GM21737 (cell line): ENCODE data around the gene TYK2.

Experiments used
- ATAC-seq: cut with Tn5 transposase; IDR thresholded peaks from one replicate; pipeline ENCODE4 v1.9.1; 2021; ENCODE audit warnings: mild to moderate bottlenecking, moderate library complexity; ENCODE audit not compliant: unreplicated experiment

Gene TYK2

GRCh38 chr19:10317045-10317856 is 63.1 kb downstream of the TYK2 start:
- ATAC-seq = no peak

- no peak for ATAC-seq
These were observed 63.9 kb downstream of the TYK2 start for GRCh38 chr19:10316229-10317044.

GRCh38 chr19:10315335-10316214 is 64.8 kb downstream of the TYK2 start, which contains the start of gene FDX2:
Gene FDX2, minus strand, starts transcription at chr19:10316015. Its CDS starts 19 bp downstream, at chr19:10315996.
- ATAC-seq = no peak

GRCh38 chr19:10309423-10309822 is 70.9 kb downstream of the TYK2 start, which contains the start of gene ZGLP1:
Gene ZGLP1, minus strand, starts transcription at chr19:10309815.
- ATAC-seq = no peak

GRCh38 chr19:10306327-10306726 is 74.0 kb downstream of the TYK2 start:
- ATAC-seq = no peak

- ATAC-seq = no peak
These were observed 75.1 kb downstream of the TYK2 start for GRCh38 chr19:10305139-10305806.
